ENCODE data around the gene SYNPO2. TPM values are rescaled to one million over a fixed set of nuclear protein-coding genes. Genes with fewer than 3 reads are reported as not detected.

Gene SYNPO2
- total RNA-seq, 1 experiment from 2014 or later = 0.93 TPM

DNA sequence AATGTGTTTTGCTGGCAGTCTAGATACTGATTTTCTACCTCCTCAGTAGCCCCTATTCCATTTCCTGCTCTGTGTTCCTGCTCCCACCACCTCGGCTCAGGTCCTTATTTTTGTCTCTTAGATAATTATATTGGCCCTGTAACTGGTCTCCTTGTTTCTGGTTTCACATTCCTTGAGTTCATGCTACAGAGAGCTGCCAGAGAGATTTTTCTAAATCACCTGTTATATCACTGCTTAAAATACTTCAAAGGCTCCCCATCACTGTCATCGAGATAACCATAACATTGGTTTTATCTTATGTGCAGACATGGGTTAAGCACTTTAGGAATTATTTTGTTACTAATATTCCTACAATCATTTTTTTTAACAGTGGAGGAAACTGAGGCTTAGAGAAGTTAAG, 9.6 kb downstream of the SYNPO2 start:
- POLR2A ChIA-PET = no interaction called here

More for the DNA sequence above, 9.6 kb downstream of the SYNPO2 start:
- RAD21 ChIA-PET (ENCODE audit: low non-redundant PET in 1 of 2, low total read pairs in 2 of 2, uncharacterized antibody in 2 of 2, unreplicated experiment in 2 of 2) = no interaction called here
- ATAC-seq (no peak), DNase-seq (ENCODE audit: low read depth, low spot score) (no peak)
- no peaks in the 10 kb centered on the region for H3K27me3 ChIP-seq (ENCODE audit: insufficient read depth, low read length)
- intact Hi-C loops (cut with micrococcal nuclease) = no loop called here
- H3K4me3 ChIP-seq (replicated peaks in 1 of 2; ENCODE audit: low read depth in 1 of 2, low read length in 2 of 2) = no peak overlapping the region
- TF ChIP-seq POLR2AphosphoS5 (IDR thresholded peaks at IDR 0.05; ENCODE audit: low read depth, low read length) (no peak), JUND (IDR thresholded peaks at IDR 0.05) (no peak), TCF7L2 (IDR thresholded peaks at IDR 0.05; ENCODE audit: borderline replicate concordance, extremely low read depth, insufficient read depth, insufficient read length) (no peak), EZH2 (IDR thresholded peaks at IDR 0.05) (no peak), ZNF274 (IDR thresholded peaks at IDR 0.05; ENCODE audit: low read depth, low read length) (no peak), FOSL1 (IDR thresholded peaks at IDR 0.05; ENCODE audit: low read depth) (no peak), SIN3A (IDR thresholded peaks at IDR 0.05; ENCODE audit: low read depth) (no peak), SP1 (IDR thresholded peaks at IDR 0.05; ENCODE audit: low read depth) (no peak), POLR2A (IDR thresholded peaks at IDR 0.05; ENCODE audit: borderline replicate concordance, extremely low read depth, insufficient read depth, insufficient read length) (no peak), CEBPB (IDR thresholded peaks at IDR 0.05; ENCODE audit: low read depth) (no peak), CBX3 (IDR thresholded peaks at IDR 0.05; ENCODE audit: low read depth) (no peak), ZFX (IDR thresholded peaks at IDR 0.05) (no peak), ELF1 (IDR thresholded peaks at IDR 0.05; ENCODE audit: borderline replicate concordance, low read depth) (no peak), EGR1 (IDR thresholded peaks at IDR 0.05; ENCODE audit: low read depth) (no peak), RAD21 (IDR thresholded peaks at IDR 0.05; ENCODE audit: low read depth) (no peak), YY1 (IDR thresholded peaks at IDR 0.05; ENCODE audit: extremely low read depth, insufficient replicate concordance, low read depth, low read length) (no peak)
- TF ChIP-seq, protein P1, sequence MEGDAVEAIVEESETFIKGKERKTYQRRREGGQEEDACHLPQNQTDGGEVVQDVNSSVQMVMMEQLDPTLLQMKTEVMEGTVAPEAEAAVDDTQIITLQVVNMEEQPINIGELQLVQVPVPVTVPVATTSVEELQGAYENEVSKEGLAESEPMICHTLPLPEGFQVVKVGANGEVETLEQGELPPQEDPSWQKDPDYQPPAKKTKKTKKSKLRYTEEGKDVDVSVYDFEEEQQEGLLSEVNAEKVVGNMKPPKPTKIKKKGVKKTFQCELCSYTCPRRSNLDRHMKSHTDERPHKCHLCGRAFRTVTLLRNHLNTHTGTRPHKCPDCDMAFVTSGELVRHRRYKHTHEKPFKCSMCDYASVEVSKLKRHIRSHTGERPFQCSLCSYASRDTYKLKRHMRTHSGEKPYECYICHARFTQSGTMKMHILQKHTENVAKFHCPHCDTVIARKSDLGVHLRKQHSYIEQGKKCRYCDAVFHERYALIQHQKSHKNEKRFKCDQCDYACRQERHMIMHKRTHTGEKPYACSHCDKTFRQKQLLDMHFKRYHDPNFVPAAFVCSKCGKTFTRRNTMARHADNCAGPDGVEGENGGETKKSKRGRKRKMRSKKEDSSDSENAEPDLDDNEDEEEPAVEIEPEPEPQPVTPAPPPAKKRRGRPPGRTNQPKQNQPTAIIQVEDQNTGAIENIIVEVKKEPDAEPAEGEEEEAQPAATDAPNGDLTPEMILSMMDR (IDR thresholded peaks at IDR 0.05 in 2 of 3, conservative IDR thresholded peaks at IDR 0.05 in 1 of 3; ENCODE audit: borderline replicate concordance in 1 of 3, insufficient read depth in 1 of 3, low read depth in 2 of 3, low read length in 2 of 3) = no peak
- TF ChIP-seq, protein P2, sequence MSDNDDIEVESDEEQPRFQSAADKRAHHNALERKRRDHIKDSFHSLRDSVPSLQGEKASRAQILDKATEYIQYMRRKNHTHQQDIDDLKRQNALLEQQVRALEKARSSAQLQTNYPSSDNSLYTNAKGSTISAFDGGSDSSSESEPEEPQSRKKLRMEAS (IDR thresholded peaks at IDR 0.05) = no peak
- TF ChIP-seq, protein P3, sequence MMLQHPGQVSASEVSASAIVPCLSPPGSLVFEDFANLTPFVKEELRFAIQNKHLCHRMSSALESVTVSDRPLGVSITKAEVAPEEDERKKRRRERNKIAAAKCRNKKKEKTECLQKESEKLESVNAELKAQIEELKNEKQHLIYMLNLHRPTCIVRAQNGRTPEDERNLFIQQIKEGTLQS (IDR thresholded peaks at IDR 0.05) = no peak
- TF ChIP-seq, protein P4, sequence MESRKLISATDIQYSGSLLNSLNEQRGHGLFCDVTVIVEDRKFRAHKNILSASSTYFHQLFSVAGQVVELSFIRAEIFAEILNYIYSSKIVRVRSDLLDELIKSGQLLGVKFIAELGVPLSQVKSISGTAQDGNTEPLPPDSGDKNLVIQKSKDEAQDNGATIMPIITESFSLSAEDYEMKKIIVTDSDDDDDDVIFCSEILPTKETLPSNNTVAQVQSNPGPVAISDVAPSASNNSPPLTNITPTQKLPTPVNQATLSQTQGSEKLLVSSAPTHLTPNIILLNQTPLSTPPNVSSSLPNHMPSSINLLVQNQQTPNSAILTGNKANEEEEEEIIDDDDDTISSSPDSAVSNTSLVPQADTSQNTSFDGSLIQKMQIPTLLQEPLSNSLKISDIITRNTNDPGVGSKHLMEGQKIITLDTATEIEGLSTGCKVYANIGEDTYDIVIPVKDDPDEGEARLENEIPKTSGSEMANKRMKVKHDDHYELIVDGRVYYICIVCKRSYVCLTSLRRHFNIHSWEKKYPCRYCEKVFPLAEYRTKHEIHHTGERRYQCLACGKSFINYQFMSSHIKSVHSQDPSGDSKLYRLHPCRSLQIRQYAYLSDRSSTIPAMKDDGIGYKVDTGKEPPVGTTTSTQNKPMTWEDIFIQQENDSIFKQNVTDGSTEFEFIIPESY (IDR thresholded peaks at IDR 0.05; ENCODE audit: extremely low read depth, insufficient replicate concordance, low read length) = no peak
- no peaks in the 10 kb centered on the region for H3K36me3 ChIP-seq (ENCODE audit: control insufficient read depth in 1 of 2, insufficient read depth in 2 of 2, low read length in 2 of 2)
- no peaks in the 10 kb centered on the region for H3K9me3 ChIP-seq (ENCODE audit: control insufficient read depth in 1 of 2, insufficient read depth in 1 of 2, low read depth in 1 of 2, low read length in 2 of 2)
- H4K20me1 ChIP-seq (ENCODE audit: insufficient read depth) = no peaks in the 10 kb centered on the region
- H3K4me2 ChIP-seq (ENCODE audit: low read length) = no peak overlapping the region
- H3K9ac ChIP-seq (ENCODE audit: low read length) = no peak overlapping the region
- H3K9me2 ChIP-seq (ENCODE audit: insufficient read depth) = no peaks in the 10 kb centered on the region
- no peak overlapping the region for H3K27ac ChIP-seq (ENCODE audit: low read depth, low read length)
- no TSS peak for BruUV-seq (replicated peaks)
- no peaks in the 10 kb centered on the region for H3K4me1 ChIP-seq (ENCODE audit: control insufficient read depth in 1 of 2, insufficient read depth in 2 of 2, low read length in 2 of 2)
- CTCF ChIA-PET = no interaction called here
- no peaks in the 10 kb centered on the region for H3K79me2 ChIP-seq (ENCODE audit: insufficient read depth, low read length)
- H2AFZ ChIP-seq (ENCODE audit: low read depth, low read length, poor library complexity, severe bottlenecking) = no peak overlapping the region
